ENCODE measurements around the gene TCP1. TPM values are rescaled to one million over a fixed set of nuclear protein-coding genes. Genes with fewer than 3 reads are reported as not detected.

The TCP1 gene
- total RNA-seq, 1 donor from 2014 or later: 531 TPM

GRCh38 chr6:159777240-159777904, 12.0 kb downstream of the TCP1 start:
- H3K27ac Mint-ChIP-seq: no peak overlapping the region
- no peaks in the 10 kb centered on the region for H3K9me3 Mint-ChIP-seq
- H3K27me3 Mint-ChIP-seq: no peaks in the 10 kb centered on the region
- H3K4me3 Mint-ChIP-seq: no peak overlapping the region
- intact Hi-C loops (cut with micrococcal nuclease): loop anchor here (1.0 kb wide), 1 partner anchor 8 kb away; no protein-coding TSS in a partner anchor
- H3K36me3 Mint-ChIP-seq (ENCODE audit: low read depth): peaks cover 75% of the 10 kb centered on the region
- DNase-seq: no peak
- peaks cover 15% of the 10 kb centered on the region for H3K4me1 Mint-ChIP-seq

GRCh38 chr6:159772196-159772595, 17.2 kb downstream of the TCP1 start:
- no peak for DNase-seq
- Mint-ChIP-seq H3K4me1 (peaks cover 14% of the 10 kb centered on the region), H3K27ac (no peak overlapping the region), H3K27me3 (no peaks in the 10 kb centered on the region), H3K4me3 (no peak overlapping the region), H3K36me3 (ENCODE audit: low read depth) (peaks cover 75% of the 10 kb centered on the region), H3K9me3 (no peaks in the 10 kb centered on the region)
- intact Hi-C loops (cut with micrococcal nuclease): no loop called here

DNA sequence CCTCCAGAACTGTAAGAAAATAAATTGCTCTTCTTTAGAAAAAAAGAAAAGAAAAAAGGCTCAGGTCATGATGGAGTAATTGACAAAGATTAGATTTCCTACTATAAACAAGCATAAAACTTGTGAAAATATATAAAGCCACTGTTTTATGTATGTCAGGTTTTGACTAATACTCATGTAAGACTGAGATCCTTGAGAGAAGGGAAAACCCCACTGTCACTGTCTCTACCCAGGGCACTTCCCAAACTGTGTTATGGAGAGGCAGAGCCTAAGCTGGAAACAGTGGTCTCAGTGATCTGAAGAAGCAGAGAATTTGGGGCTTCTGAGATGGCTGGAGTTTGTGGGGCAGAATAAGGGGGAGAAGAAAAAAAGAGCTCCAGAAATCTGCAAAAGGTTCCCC, 19.9 kb downstream of the TCP1 start:
- no peak for DNase-seq
- intact Hi-C loops (cut with micrococcal nuclease): loop anchor here (1.0 to 2.0 kb wide), 2 partner anchors 8 to 13 kb away; no protein-coding TSS in a partner anchor
- H3K36me3 Mint-ChIP-seq (ENCODE audit: low read depth): peaks cover 79% of the 10 kb centered on the region
- H3K4me1 Mint-ChIP-seq: peaks cover 26% of the 10 kb centered on the region
- H3K9me3 Mint-ChIP-seq: no peaks in the 10 kb centered on the region
- no peak overlapping the region for H3K27ac Mint-ChIP-seq
- H3K4me3 Mint-ChIP-seq: no peak overlapping the region
- H3K27me3 Mint-ChIP-seq: no peaks in the 10 kb centered on the region

DNA sequence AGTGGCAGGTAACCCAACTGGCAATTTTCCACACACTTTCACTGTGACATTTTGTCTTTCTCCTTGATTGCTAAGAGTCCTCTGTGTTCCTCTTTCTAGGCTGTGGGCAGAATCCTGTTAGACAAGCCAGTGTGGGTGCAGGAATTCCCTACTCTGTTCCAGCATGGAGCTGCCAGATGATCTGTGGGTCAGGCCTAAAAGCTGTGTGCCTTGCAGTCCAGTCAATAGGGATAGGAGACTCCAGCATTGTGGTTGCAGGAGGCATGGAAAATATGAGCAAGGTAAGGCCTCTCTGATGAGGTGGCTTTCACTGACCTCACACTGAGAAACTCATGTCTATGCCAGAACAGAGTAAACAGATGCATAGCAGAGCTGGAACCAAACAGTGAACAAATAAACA, 22.5 kb downstream of the TCP1 start:
- no peak overlapping the region for H3K4me3 Mint-ChIP-seq
- no peak for DNase-seq
- H3K27ac Mint-ChIP-seq: peak overlapping the region; percentile 77
- intact Hi-C loops (cut with micrococcal nuclease): no loop called here
- H3K36me3 Mint-ChIP-seq (ENCODE audit: low read depth): peaks cover 76% of the 10 kb centered on the region
- no peaks in the 10 kb centered on the region for H3K27me3 Mint-ChIP-seq
- no peaks in the 10 kb centered on the region for H3K9me3 Mint-ChIP-seq
- H3K4me1 Mint-ChIP-seq: peaks cover 32% of the 10 kb centered on the region

- Mint-ChIP-seq H3K9me3 (no peaks in the 10 kb centered on the region), H3K4me1 (peaks cover 43% of the 10 kb centered on the region)
Observed at GRCh38 chr6:159762681-159763293, 26.6 kb downstream of the TCP1 start.

DNA sequence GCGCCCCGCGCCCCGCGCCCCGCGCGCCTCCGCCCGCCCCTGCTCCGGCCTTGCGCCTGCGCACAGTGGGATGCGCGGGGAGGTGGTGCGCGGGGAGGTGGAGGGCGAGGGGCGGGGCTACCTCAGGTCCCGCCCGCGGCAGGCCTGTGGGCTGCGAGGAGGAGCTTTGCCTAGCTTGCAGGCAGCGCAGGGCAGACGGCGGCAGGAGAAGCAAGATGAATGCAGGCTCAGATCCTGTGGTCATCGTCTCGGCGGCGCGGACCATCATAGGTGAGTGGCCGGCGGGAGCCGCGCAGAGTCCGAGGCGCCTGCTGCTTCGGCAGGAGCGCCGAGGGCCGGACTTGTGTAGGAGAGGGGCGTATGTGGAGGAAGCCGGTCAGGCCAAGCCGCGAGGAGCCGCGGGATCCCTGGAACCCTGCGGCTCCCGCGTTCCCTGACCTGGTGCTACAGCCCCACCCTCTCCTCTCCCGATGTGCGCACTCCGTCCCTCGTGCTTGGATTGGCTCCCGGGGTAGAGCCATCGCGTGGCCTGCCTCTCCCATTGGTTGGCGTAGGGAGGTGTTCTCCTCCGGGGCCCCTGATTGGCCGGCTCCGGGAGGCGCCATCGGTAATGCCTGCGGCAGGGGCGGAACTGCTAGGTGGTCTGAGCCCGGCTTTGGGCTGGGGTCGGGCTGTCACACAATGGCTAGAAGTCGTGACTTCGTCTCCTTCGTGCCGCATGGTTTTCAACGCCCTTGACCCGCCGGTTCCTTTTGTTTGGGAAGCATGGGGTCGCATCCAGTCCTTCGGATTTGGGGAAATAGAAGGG, 27.3 kb downstream of the TCP1 start, which contains the start of gene ACAT2:
Gene ACAT2, plus strand, starts transcription at position 173 of the 808 bp plus-strand sequence. Its CDS starts 43 bp downstream, at position 216.
- H3K9me3 Mint-ChIP-seq: no peaks in the 10 kb centered on the region
- H3K4me1 Mint-ChIP-seq: peaks cover 42% of the 10 kb centered on the region
- DNase-seq: peak; percentile 98
- H3K27ac Mint-ChIP-seq: peak within 1 kb of the TSS; percentile 98
- intact Hi-C loops (cut with micrococcal nuclease): loop anchor here (1.0 kb wide), 3 partner anchors 27 to 71 kb away; partner anchors contain the start of genes TCP1 and WTAP
- peaks cover 52% of the 10 kb centered on the region for H3K36me3 Mint-ChIP-seq (ENCODE audit: low read depth)
- H3K27me3 Mint-ChIP-seq: no peaks in the 10 kb centered on the region
- peak within 1 kb of the TSS; percentile 94 for H3K4me3 Mint-ChIP-seq

More at GRCh38 chr6:159762681-159763293, 26.6 kb downstream of the TCP1 start:
- H3K27ac Mint-ChIP-seq: peak overlapping the region; percentile 98
- H3K27me3 Mint-ChIP-seq: no peaks in the 10 kb centered on the region
- DNase-seq: peak; percentile 79
- peak overlapping the region; percentile 94 for H3K4me3 Mint-ChIP-seq
- peaks cover 56% of the 10 kb centered on the region for H3K36me3 Mint-ChIP-seq (ENCODE audit: low read depth)
- intact Hi-C loops (cut with micrococcal nuclease): loop anchor here (1.0 kb wide), 3 partner anchors 27 to 71 kb away; partner anchors contain the start of genes TCP1 and WTAP

- Mint-ChIP-seq H3K4me1 (peaks cover 35% of the 10 kb centered on the region), H3K9me3 (no peaks in the 10 kb centered on the region), H3K36me3 (ENCODE audit: low read depth) (peaks cover 48% of the 10 kb centered on the region), H3K4me3 (peak overlapping the region; percentile 94), H3K27me3 (no peaks in the 10 kb centered on the region), H3K27ac (peak overlapping the region; percentile 98)
- DNase-seq: no peak
- intact Hi-C loops (cut with micrococcal nuclease): no loop called here
Observed at GRCh38 chr6:159761129-159761872, 28.1 kb downstream of the TCP1 start.

DNA sequence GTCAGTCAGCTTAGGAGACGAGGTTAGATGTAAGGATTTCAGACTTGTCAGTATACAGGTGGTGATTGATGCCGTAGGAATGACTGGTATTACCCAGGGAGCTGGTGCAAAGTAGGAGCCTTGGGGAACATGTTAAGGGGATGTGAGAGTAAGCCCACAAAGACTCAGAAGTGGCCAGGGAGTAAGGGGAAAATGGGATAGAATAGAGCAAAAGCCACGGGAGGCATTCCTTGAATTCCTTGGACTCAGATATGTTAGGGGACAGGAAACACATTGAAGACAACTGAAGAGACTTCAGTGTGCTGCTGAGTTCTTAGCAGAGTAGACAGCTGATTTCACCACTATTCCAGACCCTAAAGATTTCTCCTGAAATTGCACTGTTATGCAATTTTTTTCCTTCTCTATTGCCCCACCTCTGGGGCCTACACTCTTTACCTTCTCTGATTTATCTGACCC, 28.8 kb downstream of the TCP1 start:
- peaks cover 49% of the 10 kb centered on the region for H3K36me3 Mint-ChIP-seq (ENCODE audit: low read depth)
- no peak for DNase-seq
- H3K27me3 Mint-ChIP-seq: no peaks in the 10 kb centered on the region
- H3K4me1 Mint-ChIP-seq: peaks cover 31% of the 10 kb centered on the region
- no peaks in the 10 kb centered on the region for H3K9me3 Mint-ChIP-seq
- intact Hi-C loops (cut with micrococcal nuclease): no loop called here
- peak overlapping the region; percentile 98 for H3K27ac Mint-ChIP-seq
- H3K4me3 Mint-ChIP-seq: peak overlapping the region; percentile 94

GRCh38 chr6:159759645-159760044, 29.8 kb downstream of the TCP1 start:
- no peak for DNase-seq
- intact Hi-C loops (cut with micrococcal nuclease): no loop called here
- Mint-ChIP-seq H3K4me3 (peak overlapping the region; percentile 50), H3K27ac (peak overlapping the region; percentile 55), H3K9me3 (no peaks in the 10 kb centered on the region), H3K27me3 (no peaks in the 10 kb centered on the region), H3K36me3 (ENCODE audit: low read depth) (peaks cover 52% of the 10 kb centered on the region), H3K4me1 (peaks cover 31% of the 10 kb centered on the region)

DNA sequence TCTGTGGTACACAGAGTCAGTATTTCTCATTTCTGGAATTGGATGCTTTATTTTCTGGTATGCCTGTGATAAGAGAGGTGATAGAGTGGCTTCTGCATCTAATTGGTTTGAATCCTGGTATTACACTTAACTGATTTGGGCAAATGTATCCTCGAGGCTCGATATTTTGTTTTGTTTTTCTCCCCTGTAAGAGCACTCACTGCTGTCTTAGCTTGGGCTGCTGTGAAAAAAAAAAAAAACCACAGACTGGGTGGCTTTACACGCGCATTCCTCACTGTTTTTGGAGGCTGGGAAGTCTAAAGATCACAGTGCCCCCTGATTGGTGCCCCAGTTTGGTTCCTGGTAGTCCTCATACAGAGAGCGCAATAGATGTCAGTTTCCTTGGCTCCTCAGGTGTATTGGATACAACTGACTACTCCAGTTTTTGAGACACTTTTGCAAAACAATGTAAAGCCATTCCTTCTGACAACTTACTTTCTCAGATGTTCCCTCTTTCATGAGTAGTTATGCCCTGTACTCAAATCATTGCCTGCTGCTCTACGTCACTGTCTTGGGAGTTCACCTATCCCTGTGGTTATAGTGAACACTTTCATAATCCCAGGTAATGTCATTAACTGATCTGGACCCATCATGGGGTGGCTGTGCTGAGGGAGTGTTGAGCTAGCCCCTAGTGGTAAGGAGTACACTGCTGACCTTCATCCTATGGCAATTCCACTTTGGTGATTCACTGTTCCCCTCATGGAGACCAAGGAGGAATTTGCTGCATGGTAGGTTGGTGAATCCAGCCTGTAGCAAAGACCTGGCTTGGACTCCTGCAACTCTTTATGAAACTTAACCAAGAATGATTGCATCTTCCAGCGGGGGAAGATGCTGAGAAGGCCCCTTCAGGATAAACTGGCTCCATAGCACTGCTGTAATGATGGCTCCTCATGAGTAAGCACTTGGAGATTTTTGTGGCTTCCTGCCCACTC, 31.1 kb downstream of the TCP1 start:
- Mint-ChIP-seq H3K27me3 (no peaks in the 10 kb centered on the region), H3K4me3 (no peak overlapping the region), H3K27ac (peak overlapping the region; percentile 17), H3K4me1 (peaks cover 29% of the 10 kb centered on the region), H3K36me3 (ENCODE audit: low read depth) (peaks cover 54% of the 10 kb centered on the region), H3K9me3 (no peaks in the 10 kb centered on the region)
- no peak for DNase-seq
- intact Hi-C loops (cut with micrococcal nuclease): no loop called here

- H3K27ac Mint-ChIP-seq: no peak overlapping the region
- no peak for DNase-seq
- H3K27me3 Mint-ChIP-seq: no peaks in the 10 kb centered on the region
- peaks cover 27% of the 10 kb centered on the region for H3K4me1 Mint-ChIP-seq
- H3K4me3 Mint-ChIP-seq: no peak overlapping the region
- intact Hi-C loops (cut with micrococcal nuclease): no loop called here
- peaks cover 57% of the 10 kb centered on the region for H3K36me3 Mint-ChIP-seq (ENCODE audit: low read depth)
- no peaks in the 10 kb centered on the region for H3K9me3 Mint-ChIP-seq
Observed at GRCh38 chr6:159756508-159756907, 32.9 kb downstream of the TCP1 start.
